Skeletal muscle tissue (tissue), 4 donors: ENCODE measurements around the gene GRK1. TPM values are rescaled to one million over a fixed set of nuclear protein-coding genes. Genes with fewer than 3 reads are reported as not detected.

Experiments
- H3K27ac ChIP-seq: one replicate; pipeline ENCODE4 v1.7.0; 2013; ENCODE audit warnings: mild to moderate bottlenecking, low read depth, low read length, inconsistent platforms
- H3K27me3 ChIP-seq, 3 donors: one replicate each; pipeline ENCODE4 v1.7.0; 2013; ENCODE audit warnings: low read length in 3 of 3; ENCODE audit not compliant: control insufficient read depth in 3 of 3, insufficient read depth in 3 of 3
- H3K36me3 ChIP-seq, 3 donors: one replicate each; pipeline ENCODE4 v1.7.0; 2013; ENCODE audit warnings: low read length in 3 of 3; ENCODE audit not compliant: control insufficient read depth in 3 of 3, insufficient read depth in 3 of 3
- H3K4me1 ChIP-seq, 3 donors: one replicate each; pipeline ENCODE4 v1.7.0; 2013; ENCODE audit warnings: low read length in 3 of 3, mild to moderate bottlenecking in 3 of 3; ENCODE audit not compliant: control insufficient read depth in 3 of 3, insufficient read depth in 3 of 3
- H3K4me3 ChIP-seq, 3 donors: one replicate each; pipeline ENCODE4 v1.7.0; 2013; ENCODE audit warnings: low read length in 3 of 3
- H3K9ac ChIP-seq, 3 donors: one replicate each; pipeline ENCODE4 v1.7.0; 2013; ENCODE audit warnings: low read length in 3 of 3, mild to moderate bottlenecking in 3 of 3, moderate library complexity in 2 of 3, low read depth in 1 of 3
- H3K9me3 ChIP-seq, 3 donors: one replicate each; pipeline ENCODE4 v1.7.0; 2013; ENCODE audit warnings: low read length in 3 of 3; ENCODE audit not compliant: control insufficient read depth in 3 of 3
- total RNA-seq: library from RNA; depleted of rRNA; stranded (reverse); fragments of >200 nt; gene quantifications from one replicate; pipeline ENCODE4 v1.2.3, GENCODE V29; 2014
- donor health status: Osteomylitis.

Gene GRK1
- total RNA-seq, 1 donor from 2014 or later, result not detected

DNA sequence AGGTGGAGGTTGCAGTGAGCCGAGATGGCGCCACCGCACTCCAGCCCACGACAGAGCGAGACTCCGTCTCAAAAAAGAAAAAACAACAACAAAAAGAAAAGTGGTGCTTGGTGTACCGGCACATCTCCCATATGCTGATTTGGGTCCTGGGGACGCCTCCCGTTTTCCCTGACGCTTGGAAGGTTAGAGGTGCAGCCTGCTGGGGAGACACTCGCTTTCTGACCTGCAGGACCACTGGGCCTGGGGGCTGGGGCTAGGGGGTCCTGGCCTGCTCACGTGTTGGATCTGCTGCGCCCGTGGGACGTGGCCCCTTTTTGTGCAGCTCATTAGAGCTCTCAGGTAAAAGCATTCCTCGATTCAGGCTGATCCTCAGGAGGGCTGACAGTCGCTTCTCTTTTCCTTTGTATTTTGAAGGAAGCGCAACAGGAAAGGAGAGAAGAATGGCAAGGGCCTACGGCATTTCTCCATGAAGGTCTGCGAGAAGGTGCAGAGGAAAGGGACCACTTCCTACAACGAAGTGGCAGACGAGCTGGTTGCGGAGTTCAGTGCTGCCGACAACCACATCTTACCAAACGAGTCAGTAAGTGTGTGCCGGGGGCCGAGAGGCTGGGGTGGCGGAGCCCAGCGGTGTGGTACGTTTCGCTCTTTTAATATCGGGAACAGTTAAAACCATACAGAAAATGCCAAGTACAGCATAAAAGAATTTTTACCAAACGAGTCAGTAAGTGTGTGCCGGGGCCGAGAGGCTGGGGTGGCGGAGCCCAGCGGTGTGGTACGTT, 34.1 kb upstream of the GRK1 start:
- H3K27me3 ChIP-seq, result no peaks in the 10 kb centered on the region
- no peaks in the 10 kb centered on the region for H3K9me3 ChIP-seq
- H3K36me3 ChIP-seq, result peaks cover 34 to 45% (median 42%) of the 10 kb centered on the region in 3 donors
- H3K27ac ChIP-seq, result no peak overlapping the region
- no peak overlapping the region for H3K4me3 ChIP-seq
- H3K4me1 ChIP-seq, result no peaks in the 10 kb centered on the region
- H3K9ac ChIP-seq, result no peak overlapping the region

DNA sequence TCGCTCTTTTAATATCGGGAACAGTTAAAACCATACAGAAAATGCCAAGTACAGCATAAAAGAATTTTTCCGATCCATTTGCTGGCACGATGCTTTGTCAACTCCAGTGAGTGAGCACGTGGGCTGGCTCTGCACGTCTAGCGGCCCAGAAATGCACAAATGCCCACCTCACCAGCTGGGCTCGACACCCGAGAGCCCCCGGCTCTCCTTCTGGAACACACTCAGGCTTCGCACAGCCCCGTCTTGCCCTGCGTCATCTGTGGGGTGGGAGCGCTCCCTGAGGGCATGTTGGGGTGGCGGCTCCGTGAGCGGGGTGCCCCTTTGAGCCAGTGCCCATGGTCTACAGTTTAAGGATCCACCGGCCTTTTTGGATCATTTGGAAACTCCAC, 33.5 kb upstream of the GRK1 start:
- H3K9ac ChIP-seq, result no peak overlapping the region
- H3K9me3 ChIP-seq, result no peaks in the 10 kb centered on the region
- H3K36me3 ChIP-seq, result peaks cover 40 to 50% (median 47%) of the 10 kb centered on the region in 3 donors
- no peak overlapping the region for H3K4me3 ChIP-seq
- H3K27me3 ChIP-seq, result no peaks in the 10 kb centered on the region
- H3K4me1 ChIP-seq, result no peaks in the 10 kb centered on the region
- H3K27ac ChIP-seq, result no peak overlapping the region

DNA sequence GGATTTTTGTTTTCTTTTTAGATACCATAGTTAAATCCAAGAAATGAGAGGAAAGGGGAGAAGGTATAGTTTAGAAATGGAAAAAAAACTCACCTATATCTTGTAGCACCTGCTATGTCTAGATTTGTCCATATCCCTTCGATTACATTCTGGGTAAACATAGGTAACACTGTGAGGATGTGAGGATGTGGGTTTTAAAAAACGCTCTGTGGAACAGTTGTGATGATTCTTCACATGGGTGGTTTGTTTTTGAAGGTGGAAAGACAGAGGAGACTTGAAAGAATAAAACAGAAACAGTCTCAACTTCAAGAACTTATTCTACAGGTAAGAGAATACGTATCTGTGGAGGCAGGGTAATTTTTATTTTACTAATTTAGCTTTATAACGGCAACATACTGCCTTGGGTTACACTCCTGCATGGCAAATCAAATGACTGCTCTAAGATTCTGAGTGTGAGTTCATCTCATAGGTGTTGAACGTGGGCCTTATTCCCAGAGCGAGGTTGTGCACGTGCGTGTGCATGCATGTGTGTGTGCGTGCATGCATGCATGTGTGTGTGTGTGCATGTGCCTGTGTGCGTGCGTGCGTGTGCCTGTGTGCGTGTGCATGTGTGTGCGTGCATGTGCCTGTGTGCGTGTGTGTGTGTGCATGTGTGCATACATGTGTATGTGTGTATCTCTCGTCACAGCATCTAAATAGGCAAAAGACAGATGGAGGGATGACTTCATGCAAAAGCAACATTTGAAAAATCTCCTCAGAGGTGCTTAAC, 32.6 kb upstream of the GRK1 start:
- no peak overlapping the region for H3K9ac ChIP-seq
- H3K36me3 ChIP-seq, result peaks cover 44 to 54% (median 48%) of the 10 kb centered on the region in 3 donors
- no peak overlapping the region for H3K27ac ChIP-seq
- peaks cover 0 to 2% (median 0%) of the 10 kb centered on the region in 3 donors for H3K9me3 ChIP-seq
- H3K4me3 ChIP-seq, result no peak overlapping the region
- no peaks in the 10 kb centered on the region for H3K4me1 ChIP-seq
- H3K27me3 ChIP-seq, result no peaks in the 10 kb centered on the region

DNA sequence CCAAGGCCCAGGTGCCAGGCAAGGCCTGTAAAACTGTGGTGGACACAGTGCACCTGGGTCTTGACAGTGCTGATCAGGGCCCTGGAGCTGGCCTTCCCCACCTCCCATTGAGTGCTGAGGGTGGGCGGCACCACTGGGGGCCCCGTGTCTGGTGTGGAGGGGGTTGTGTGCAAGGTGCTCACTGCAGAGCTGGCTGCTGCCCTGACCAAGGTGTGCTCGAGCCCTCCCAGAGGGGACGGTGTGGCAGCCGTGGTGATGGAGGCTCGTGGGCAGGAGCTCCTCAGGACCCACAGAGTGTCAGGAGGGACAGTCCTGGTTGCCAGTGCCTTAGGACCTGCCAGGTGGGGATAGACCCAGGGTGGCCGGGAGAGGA, 32.0 kb upstream of the GRK1 start:
- H3K9me3 ChIP-seq, result peaks cover 0 to 2% (median 0%) of the 10 kb centered on the region in 3 donors
- no peaks in the 10 kb centered on the region for H3K4me1 ChIP-seq
- peaks cover 44 to 59% (median 50%) of the 10 kb centered on the region in 3 donors for H3K36me3 ChIP-seq
- no peak overlapping the region for H3K27ac ChIP-seq
- no peaks in the 10 kb centered on the region for H3K27me3 ChIP-seq
- H3K4me3 ChIP-seq, result no peak overlapping the region
- H3K9ac ChIP-seq, result no peak overlapping the region

DNA sequence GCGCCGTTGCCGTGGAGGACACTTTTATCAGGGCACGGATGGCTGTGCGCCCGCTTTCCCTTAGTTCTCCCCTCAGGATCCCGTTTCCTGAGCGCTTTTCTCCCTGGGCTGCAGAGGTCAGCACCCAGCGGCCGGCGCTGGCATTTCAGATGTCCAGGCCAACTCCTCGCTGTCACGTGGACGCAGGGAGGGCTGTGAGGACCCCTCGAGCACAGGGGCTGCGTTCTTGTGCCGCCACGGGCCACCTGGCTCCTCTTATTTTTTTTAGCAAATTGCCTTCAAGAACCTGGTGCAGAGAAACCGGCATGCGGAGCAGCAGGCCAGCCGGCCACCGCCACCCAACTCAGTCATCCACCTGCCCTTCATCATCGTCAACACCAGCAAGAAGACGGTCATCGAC, 31.3 kb upstream of the GRK1 start:
- H3K27me3 ChIP-seq, result no peaks in the 10 kb centered on the region
- no peak overlapping the region for H3K27ac ChIP-seq
- H3K4me3 ChIP-seq, result no peak overlapping the region
- H3K9ac ChIP-seq, result no peak overlapping the region
- H3K36me3 ChIP-seq, result peaks cover 44 to 59% (median 55%) of the 10 kb centered on the region in 3 donors
- no peaks in the 10 kb centered on the region for H3K4me1 ChIP-seq
- peaks cover 0 to 2% (median 0%) of the 10 kb centered on the region in 3 donors for H3K9me3 ChIP-seq

DNA sequence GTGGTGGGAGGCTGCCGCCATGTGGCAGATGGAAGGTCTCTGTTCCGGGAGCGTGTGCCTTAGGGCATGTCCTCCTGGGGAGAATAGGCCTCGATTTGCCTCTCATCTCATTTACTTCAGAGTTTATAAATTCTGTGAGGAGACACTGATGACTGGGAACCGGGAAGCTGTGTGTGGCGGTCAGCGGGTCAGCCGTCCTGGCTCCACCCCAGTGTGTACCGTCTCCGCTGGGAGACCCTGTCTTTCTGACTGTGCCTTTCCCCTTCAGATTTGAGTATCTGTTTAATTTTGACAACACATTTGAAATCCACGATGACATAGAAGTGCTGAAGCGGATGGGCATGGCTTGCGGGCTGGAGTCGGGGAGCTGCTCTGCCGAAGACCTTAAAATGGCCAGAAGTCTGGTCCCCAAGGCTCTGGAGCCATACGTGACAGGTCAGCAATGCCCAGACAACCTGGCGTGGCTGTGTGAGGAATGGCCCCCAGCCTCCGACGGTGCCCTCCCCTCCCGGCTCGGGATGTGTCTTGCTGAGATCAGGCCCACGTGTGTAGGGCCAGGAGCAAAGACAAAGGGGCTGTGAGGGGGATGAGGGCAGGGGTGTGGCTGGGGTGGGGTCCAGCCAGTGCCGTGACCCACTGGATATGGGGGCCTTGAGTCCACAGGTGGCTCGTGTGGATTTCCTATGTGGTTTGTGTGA, 30.6 kb upstream of the GRK1 start:
- Histone ChIP-seq H3K27me3 (no peaks in the 10 kb centered on the region), H3K9ac (no peak overlapping the region), H3K4me1 (no peaks in the 10 kb centered on the region), H3K9me3 (peaks cover 0 to 2% (median 0%) of the 10 kb centered on the region in 3 donors), H3K36me3 (peaks cover 44 to 60% (median 56%) of the 10 kb centered on the region in 3 donors), H3K4me3 (no peak overlapping the region), H3K27ac (no peak overlapping the region)

DNA sequence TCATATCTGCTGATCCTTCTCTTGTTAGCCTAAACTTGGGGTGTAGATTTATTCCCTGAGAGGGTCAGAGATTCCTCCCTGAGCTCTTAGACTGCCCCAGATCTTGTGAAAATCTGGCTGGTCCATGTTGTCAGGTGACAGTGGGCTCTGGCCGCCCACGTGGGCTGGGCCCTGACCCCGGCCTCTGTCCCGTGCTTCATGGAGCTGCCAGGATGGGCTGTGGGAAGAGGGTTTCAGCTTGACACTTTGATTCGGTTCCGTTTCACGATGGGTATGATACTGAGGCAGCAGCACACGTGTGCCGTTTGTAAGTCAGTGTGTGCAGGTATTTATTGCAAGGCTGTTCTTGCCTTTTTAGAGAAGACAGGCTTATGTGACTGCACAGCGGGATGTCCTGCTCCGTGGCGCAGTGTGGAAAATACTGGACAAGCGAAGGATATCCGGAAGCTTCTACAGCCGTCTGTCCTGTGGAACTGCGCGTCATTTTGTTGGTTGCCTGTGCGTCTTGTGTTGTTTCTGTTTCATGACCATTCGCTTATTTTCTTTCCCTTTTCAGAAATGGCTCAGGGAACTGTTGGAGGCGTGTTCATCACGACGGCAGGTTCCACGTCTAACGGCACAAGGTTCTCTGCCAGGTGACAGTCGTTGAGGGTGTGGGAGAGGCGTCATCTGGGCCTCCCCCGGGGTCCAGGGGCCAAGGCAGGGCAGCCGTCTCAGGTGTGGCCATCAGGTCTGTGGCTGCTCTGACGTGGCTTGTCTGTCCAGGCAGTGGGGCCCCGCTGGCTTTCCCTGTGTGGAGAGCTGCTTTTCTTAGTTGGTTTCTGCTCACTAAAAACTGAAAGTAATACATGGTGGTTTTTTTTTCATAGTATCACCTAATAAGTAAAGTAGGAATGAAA, 29.5 kb upstream of the GRK1 start:
- Histone ChIP-seq H3K4me1 (no peaks in the 10 kb centered on the region), H3K36me3 (peaks cover 44 to 53% (median 52%) of the 10 kb centered on the region in 3 donors), H3K27ac (no peak overlapping the region)

DNA sequence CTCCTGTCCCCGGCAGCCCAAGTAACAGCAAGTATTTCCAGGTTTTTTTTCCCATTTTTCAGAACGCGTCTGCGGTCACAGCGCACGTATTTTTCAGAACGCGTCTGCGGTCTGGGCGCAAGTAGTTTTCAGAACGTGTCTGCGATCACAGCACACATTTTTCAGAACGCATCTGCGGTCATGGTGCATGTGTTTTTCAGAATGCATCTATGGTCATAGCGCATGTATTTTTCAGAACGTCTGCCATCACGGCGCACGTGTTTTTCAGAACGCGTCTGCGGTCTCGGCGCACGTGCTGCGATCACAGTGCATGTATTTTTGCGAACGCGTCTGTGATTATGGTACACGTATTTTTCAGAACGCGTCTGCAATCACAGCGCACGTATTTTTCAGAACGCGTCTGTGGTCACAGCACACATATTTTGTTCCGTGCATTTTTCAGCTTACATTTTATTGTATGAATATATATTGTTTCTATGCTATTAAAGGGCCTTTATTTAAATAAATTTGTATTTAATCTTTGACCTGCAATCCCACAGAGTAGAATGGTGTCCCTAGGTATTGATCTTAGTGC, 28.8 kb upstream of the GRK1 start:
- Histone ChIP-seq H3K4me3 (no peak overlapping the region), H3K27me3 (no peaks in the 10 kb centered on the region), H3K27ac (no peak overlapping the region), H3K9ac (no peak overlapping the region), H3K4me1 (no peaks in the 10 kb centered on the region), H3K9me3 (peaks cover 0 to 2% (median 0%) of the 10 kb centered on the region in 3 donors), H3K36me3 (peaks cover 44 to 53% (median 50%) of the 10 kb centered on the region in 3 donors)

More for the DNA sequence above, 29.5 kb upstream of the GRK1 start:
- peaks cover 0 to 2% (median 0%) of the 10 kb centered on the region in 3 donors for H3K9me3 ChIP-seq
- no peaks in the 10 kb centered on the region for H3K27me3 ChIP-seq
- no peak overlapping the region for H3K9ac ChIP-seq
- H3K4me3 ChIP-seq, result no peak overlapping the region

DNA sequence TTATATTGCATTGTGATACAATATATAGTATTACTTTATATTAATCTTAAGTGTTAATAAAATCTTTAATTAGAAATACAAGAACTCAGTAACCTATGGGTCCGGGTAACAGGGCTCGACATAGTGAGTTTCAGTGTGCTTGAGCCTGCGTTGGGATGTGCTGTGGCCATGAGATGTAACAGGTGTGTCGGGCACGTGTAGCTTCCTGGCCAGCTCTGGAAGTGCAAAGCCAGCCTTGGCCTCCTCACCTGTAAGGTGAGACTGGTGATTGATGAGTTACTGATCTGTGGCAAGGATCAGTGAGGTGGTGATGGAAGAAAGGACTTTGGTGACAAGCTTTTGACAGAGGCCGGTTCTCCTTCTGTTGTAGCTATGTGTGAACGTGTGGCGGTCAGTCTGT, 28.2 kb upstream of the GRK1 start:
- Histone ChIP-seq H3K9me3 (peaks cover 0 to 2% (median 0%) of the 10 kb centered on the region in 3 donors), H3K36me3 (peaks cover 40 to 50% (median 50%) of the 10 kb centered on the region in 3 donors), H3K4me3 (no peak overlapping the region)

More for the DNA sequence above, 28.2 kb upstream of the GRK1 start:
- H3K27ac ChIP-seq, result no peak overlapping the region
- no peak overlapping the region for H3K9ac ChIP-seq
- H3K27me3 ChIP-seq, result no peaks in the 10 kb centered on the region
- no peaks in the 10 kb centered on the region for H3K4me1 ChIP-seq
